IPS DF 4.7 (cell line): ENCODE data around the gene ZBTB2.
"Not testable (repeated sequence)": the region's sequence is repeated elsewhere in the genome, so short reads cannot be mapped to it uniquely, and the experiment has no call there.

ENCODE experiments used
- DNase-seq: peaks from one replicate; pipeline ENCODE4 v3.0.0-alpha.2; 2013; ENCODE audit warnings: low spot score; ENCODE audit errors: extremely low read depth

The ZBTB2 gene

DNA sequence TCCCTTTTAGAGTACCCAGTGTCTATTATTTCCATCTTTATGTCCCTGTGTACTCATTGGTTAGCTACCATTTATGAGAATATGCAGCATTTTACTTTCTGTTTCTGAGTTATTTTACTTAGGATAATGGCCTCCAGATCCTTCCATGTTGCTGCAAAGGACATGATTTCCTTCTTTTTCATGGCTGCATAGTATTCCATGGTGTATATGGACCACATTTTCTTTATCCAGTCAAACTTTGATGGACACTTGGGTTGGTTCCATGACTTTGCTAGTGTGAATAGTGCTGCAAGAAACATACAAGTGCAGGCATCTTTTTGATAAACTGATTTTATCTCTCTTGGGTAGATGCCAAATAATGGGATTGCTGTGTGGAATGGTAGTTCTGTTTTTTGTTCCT is 55.4 kb downstream of the ZBTB2 start:
- DNase-seq: no peak

DNA sequence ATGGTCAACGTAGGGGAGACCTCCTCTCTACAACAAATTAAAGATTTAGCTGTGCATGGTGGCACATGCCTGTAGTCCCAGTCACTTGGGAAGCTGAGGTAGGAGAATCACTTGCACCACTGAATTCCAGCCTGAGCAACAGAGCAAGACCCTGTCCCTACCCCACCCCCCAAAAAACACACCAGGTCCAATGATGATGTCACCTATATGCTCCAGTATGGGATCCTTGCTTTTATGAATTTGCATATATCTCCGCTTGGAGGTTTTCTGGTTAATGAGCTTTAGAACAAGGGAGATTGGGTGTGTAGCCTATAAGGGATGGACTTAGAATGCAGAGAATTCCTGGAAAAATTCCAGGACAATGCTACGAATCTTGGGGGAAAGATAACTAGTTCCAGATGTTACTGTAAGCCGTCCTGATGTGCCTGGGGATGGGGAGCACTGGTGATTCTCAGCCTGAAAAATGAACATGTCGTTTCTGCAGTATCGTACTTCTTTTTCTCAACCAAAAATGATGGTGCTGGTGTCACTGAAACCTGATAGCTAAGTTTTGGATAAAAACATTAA is 61.1 kb downstream of the ZBTB2 start:
- no peak for DNase-seq

DNA sequence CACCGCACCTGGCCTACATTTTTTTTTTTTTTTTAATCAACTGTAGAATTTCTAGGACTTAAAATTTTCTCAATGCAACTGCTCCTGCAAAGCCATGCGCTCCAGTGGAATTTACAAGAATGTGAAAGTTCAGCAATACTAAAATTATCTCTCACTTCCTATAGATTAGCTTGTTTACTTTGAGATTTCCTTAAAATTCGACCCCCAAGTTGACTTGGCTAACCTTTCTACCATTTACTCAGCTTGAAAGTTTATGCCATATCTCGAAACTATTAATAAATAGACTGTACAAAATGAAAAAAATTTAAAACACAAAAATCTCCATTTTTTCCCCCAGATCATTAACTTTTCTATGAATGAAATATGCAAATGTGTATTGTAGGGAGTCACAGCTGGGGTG is 64.3 kb downstream of the ZBTB2 start:
- DNase-seq: no peak

DNA sequence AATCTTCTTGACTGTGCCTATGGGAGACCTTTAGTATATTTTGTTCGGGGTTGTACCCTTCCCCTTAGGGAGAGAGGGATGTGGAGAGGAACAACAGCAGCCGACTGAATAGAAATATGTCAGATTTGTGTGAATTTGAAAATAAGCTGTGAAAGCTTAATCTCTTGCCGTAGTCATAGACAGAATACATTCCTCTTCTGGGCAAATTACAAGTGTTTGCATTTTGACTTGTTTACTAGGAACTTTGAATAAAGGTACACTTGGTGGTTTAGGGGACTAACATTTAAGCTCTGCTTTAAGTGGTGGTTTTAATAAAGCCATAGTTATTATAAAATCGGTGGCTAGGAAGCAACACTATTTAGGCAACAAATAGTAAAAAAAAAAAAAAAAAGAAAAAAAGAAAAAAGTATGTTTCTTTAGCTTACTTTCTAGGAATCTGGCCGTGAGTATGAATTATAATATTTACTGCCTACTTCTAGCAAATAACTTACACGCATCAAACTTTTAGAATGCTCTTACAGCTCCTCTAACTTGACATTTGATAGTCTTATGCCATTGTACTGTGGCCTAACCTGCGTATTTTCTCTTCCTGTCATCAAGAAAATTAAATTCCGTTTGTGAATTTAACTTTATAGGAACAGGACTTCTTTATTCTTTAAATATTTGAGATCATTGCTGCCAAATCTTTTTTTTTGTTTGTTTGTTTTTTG is 65.1 kb downstream of the ZBTB2 start:
- no peak for DNase-seq

DNA sequence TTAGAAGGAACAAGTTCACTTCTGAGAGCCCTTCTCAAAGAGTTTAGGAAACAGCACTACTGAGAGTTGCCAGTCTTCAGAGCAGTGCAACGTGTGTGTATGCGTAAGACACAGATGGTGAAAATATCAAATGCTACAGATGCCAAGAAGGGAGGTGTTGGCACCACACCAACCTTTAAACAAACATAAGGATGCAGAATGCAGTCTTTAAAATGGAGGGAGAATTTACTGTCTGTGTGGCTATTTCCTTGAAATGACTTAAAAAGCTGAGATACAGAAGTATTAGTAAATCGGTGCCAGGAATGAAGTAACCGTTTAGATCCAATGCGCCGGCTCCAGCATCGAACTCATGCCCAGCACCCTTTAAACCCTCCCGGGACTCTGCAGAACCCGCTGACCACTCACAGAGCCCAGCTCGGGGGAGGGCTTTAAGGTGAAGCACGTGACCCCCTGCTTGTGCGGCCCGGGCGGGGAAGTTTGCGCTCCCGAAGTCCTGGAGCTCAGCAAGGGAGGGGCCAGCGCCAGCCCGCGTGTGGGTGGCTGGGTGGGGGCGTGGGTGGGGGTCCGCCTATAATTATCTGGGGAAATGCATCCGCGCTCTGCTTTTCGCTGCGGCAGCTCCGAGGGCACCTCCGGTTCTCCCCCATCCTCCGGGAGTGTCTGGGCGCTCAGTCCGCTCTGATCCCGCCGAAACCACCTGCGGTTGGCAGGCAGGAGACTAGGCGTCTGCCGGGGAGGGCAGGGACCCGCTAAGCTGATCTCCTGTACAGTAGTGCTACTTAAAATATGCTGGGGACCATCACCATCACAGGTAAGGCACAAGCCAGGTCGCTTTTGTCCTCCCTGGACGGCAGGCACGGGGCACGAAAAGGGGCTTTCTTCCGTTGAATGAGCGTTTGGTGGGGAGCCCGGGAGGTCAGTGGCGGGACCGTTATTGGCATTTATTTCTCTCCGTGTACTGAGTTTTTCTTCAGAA is 66.0 kb downstream of the ZBTB2 start:
- no peak for DNase-seq

DNA sequence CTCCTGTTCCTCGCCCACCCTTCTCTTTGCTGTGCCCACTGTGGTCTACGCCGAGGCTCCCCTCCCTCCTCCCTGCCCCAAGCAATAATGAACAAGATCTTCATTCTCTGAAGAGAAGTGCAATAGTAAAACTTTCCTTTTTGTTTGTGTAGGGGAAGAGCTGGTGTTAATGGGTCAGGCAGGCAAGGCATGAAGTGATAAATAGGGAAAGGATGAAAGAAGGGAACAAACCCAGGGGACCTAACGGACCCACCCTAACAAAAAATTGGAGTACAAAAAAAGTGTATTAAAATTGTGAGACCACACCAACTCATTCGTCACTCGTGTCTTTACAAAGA is 66.9 kb downstream of the ZBTB2 start:
- DNase-seq: no peak

DNA sequence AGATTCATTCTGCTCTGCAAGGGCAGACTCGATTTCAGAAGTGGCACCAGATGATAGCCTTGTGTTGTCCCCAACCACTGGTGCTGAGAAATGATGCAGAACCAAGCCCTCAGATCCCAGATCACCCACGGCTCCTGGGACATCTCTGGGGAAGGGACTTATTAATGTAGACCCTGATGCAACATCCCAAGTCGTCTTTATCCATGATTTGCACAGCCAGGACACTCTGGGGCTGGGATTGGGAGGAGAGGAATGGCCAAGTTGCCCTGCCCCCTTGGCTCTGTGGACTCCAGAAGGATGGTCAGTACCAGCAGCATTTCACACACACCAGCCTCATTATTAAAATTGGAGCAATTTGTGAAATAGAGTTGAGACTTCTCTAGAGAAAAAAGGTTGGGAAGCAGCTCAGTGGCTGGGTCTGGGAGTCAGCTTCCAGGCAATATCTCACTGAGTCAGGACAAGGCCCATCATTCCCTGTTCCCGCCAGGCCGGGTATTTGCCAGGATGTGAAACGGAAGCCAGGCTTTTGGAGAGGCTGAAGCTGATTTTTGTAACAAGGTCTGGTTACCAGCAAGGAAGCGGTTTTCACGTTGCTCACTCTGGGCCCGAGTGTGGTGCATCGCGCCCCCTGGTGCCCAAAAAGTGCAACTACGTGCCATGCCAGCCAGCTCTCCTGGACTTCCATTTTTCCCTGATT is 67.4 kb downstream of the ZBTB2 start:
- peak; percentile 51 for DNase-seq

DNA sequence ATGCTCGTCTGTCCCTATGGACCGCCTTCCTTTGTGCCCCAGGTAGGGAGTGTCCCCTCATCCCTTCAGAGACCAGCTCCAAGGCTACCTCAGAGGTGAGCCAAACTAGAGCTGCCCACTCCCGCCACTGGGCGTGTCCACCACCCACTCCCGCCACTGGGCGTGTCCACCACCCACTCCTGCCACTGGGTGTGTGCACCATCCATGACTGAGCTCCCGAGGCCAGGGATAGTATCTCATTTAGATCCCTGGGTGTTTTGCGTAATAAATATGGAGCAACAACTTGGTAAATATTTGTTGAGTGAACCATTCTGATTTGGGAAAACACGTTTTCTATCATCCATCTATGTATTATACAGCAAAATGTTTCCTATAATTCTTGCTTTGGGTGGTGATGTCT is 68.8 kb downstream of the ZBTB2 start:
- DNase-seq: no peak

DNA sequence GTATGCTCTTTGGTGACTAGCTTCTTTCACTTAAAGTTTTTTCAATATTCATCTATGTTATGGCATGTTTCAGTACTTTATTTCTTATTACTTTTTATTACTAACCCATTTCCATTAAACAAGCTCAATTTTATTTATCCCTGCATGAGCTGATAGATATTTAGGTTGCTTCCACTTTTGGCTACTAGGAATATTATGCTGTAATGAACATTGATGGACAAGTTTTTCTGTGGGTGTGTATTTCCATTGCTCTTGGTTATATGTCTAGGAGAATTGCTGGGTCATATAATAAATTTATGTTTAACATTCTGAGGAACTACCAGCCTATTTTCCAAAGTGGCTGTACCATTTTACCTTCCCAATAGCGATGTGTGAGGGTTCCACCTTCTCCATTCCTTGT is 69.9 kb downstream of the ZBTB2 start:
- no peak for DNase-seq

DNA sequence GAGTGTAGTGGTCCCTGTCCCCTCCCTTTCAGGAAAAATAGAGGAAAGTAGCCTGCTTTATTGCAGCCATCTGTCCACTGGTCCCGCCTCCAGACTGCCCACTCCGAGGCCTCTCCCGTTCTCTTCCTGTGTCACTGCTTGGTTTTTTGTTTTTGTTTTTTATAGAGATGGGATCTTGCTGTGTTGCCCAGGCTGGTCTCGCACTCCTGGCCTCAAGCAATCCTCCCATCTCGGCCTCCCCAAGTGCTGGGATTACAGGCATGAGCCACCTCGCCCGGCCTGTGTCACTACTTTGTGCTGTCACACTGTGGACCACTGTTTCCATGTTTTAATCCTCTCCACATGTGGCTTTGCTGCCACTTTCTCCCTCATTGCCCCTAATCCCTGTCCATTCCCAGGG is 71.2 kb downstream of the ZBTB2 start:
- no peak for DNase-seq

DNA sequence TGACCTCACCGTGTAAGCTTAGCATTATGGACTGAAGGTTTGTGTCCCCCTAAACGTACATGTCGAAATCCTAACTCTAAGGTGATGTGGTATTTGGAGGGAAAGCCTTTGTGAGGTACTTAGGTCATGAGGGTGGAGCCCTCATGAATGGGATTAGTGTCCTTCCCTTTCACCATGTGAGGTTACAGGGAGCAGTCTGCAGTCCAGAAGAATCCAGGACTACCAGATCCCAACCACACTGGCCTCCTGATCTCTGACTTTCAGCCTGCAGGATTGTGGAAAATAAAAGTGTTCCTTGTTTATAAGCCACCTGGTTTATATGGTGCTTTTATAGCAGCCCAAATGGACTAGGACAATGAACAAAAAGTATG is 73.4 kb downstream of the ZBTB2 start:
- no peak for DNase-seq

DNA sequence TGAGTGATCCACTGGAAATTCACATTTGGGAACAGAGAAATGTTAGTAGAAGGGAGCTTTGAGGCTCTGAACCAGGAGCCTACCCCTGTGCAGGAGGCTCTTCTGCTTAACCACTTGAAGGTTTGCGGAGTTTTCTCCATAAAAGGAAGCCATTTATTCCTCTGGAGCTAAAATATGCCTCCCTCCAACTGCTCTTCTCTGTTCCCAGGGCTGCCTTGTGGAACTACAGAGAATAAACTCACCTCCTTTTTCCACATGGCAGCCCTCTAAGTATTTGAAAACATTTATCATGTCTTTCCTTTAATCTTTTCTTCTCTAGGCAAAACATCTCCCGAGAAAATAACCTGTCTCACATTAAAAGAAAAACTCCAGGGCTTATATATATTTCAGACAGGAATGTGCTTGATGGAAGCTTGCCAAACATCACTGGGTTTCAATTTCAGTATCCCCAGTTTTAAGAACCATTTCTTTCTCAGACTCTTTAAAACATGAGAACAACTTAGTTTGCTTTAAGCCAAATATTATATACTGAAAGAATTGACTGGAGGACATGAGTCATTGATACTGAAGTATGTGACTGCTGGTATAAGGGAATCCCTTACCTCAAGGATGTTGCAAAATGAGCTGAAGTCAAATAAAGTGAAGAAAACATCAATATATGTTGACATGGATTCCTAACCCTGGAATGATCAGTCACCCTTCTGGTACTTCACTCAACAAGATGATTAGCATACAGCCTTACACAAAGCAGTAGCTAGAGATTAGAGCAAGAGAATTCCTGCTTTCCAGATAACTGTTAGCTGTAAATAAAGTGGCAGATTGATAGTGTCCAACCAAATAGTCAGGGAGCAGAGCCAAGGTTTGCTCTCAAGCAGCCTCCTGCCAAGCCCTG is 74.0 kb downstream of the ZBTB2 start:
- no peak for DNase-seq

DNA sequence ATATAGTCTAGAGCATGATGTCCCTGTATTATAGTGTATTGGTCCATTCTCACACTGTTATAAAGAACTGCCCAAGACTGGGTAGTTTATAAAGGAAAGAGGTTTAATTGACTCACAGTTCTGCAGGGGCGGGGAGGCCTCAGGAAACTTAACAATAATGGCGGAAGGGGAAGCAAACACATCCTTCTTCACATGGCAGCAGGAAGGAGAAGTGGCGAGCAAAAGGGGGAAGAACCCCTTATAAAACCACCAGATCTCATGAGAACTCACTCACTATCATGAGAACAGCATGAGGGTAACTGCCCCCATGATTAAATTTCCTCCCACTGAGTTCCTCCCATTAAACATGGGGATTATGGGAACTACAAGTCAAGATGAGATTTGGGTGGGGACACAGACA is 75.7 kb downstream of the ZBTB2 start:
- not testable (repeated sequence) for DNase-seq
